Smooth muscle cell (in vitro differentiated cells): Measurements from ENCODE around the gene TRIM62. TPM values are rescaled to one million over a fixed set of nuclear protein-coding genes. Genes with fewer than 3 reads are reported as not detected.

Experiments
- DNase-seq: peaks from one replicate; lab custom pipeline; 2025; ENCODE audit not compliant: unreplicated experiment; lab: John Stamatoyannopoulos, UW
- H2AFZ ChIP-seq: fragments of 200-600 bp; sonication (generic); 2 replicates; pipeline ENCODE4 v1.6.0; 2016; ENCODE audit warnings: antibody characterized with exemption, low read depth, mild to moderate bottlenecking
- H3F3A ChIP-seq: fragments of 200-600 bp; sonication (generic); 2 replicates; pipeline ENCODE4 v1.6.0; 2017; ENCODE audit warnings: antibody characterized with exemption, low read depth
- H3K27ac ChIP-seq: fragments of 200-600 bp; sonication (generic); 2 replicates; pipeline ENCODE4 v1.5.1; 2016; ENCODE audit warnings: low read depth, mild to moderate bottlenecking
- H3K27me3 ChIP-seq: fragments of 200-600 bp; sonication (generic); 2 replicates; pipeline ENCODE4 v1.6.1; 2016; ENCODE audit warnings: low read depth, mild to moderate bottlenecking
- H3K36me3 ChIP-seq: fragments of 200-600 bp; sonication (generic); 2 replicates; pipeline ENCODE4 v1.5.1; 2016; ENCODE audit warnings: low read depth
- H3K4me1 ChIP-seq: fragments of 200-600 bp; sonication (generic); 2 replicates; pipeline ENCODE4 v1.5.1; 2016; ENCODE audit warnings: low read depth
- H3K4me2 ChIP-seq: fragments of 200-600 bp; sonication (generic); 2 replicates; pipeline ENCODE4 v1.6.0; 2016; ENCODE audit warnings: mild to moderate bottlenecking
- H3K4me3 ChIP-seq: fragments of 200-600 bp; sonication (generic); 2 replicates; pipeline ENCODE4 v1.5.1; 2016; ENCODE audit warnings: mild to moderate bottlenecking
- H3K79me2 ChIP-seq: fragments of 200-600 bp; sonication (generic); 2 replicates; pipeline ENCODE4 v1.6.0; 2016; ENCODE audit warnings: low read depth, mild to moderate bottlenecking
- H3K9ac ChIP-seq: fragments of 200-600 bp; sonication (generic); 2 replicates; pipeline ENCODE4 v1.6.0; 2016; ENCODE audit warnings: low read depth
- H3K9me3 ChIP-seq: fragments of 200-600 bp; sonication (generic); replicated peaks from 2 replicates; pipeline ENCODE4 v1.5.1; 2016; ENCODE audit warnings: low read depth
- H4K20me1 ChIP-seq: fragments of 200-600 bp; sonication (generic); 2 replicates; pipeline ENCODE4 v1.6.0; 2016; ENCODE audit warnings: low read depth
- CTCF ChIP-seq: fragments of 200-600 bp; sonication (generic); IDR thresholded peaks from 2 replicates; pipeline ENCODE4 v1.5.1; 2017; ENCODE audit warnings: borderline replicate concordance, mild to moderate bottlenecking, antibody characterized with exemption; ENCODE audit not compliant: insufficient read depth, poor library complexity, severe bottlenecking
- WGBS: methylation state at CpG from one replicate; pipeline ENCODE4 v1.1.7; 2016; ENCODE audit warnings: low lambda C conversion rate; 5-methylcytosine and 5-hydroxymethylcytosine counted together
- polyA plus RNA-seq: library from polyadenylated mRNA; unstranded; fragments of >200 nt; fragmentation: Nextera tagmentation; extraction: Ambion mirVana; gene quantifications from 2 replicates; pipeline ENCODE4 v1.2.1, GENCODE V29; 2016
- total RNA-seq: library from RNA; depleted of rRNA; stranded (reverse); fragments of >200 nt; gene quantifications from 2 replicates; pipeline ENCODE4 v1.2.3, GENCODE V29; 2014

Gene TRIM62
- total and polyA plus RNA-seq, 2 experiments from 2014 or later, result 1.3 to 3.9 TPM

- no peaks in the 10 kb centered on the region for H3K4me1 ChIP-seq
- H3K4me2 ChIP-seq, result no peak overlapping the region
- no peaks in the 10 kb centered on the region for H3K27me3 ChIP-seq
- no peaks in the 10 kb centered on the region for H3K79me2 ChIP-seq
- H3K4me3 ChIP-seq, result no peak overlapping the region
- H3K9me3 ChIP-seq, result no peaks in the 10 kb centered on the region
- H2AFZ ChIP-seq, result no peak overlapping the region
- TF ChIP-seq CTCF, result no peak
- WGBS, result 85% methylated on average over 13 of the region's 13 CpGs
- H3F3A ChIP-seq, result no peaks in the 10 kb centered on the region
- no peaks in the 10 kb centered on the region for H4K20me1 ChIP-seq
- no peak overlapping the region for H3K9ac ChIP-seq
- no peak for DNase-seq
- no peak overlapping the region for H3K27ac ChIP-seq
- no peaks in the 10 kb centered on the region for H3K36me3 ChIP-seq
These were observed 11.2 kb downstream of the TRIM62 start for GRCh38 chr1:33170351-33171274.

- H3K9ac ChIP-seq, result no peak overlapping the region
- no peaks in the 10 kb centered on the region for H3K9me3 ChIP-seq
- no peaks in the 10 kb centered on the region for H3K36me3 ChIP-seq
- no peak overlapping the region for H3K27ac ChIP-seq
- no peak for TF ChIP-seq CTCF
- no peaks in the 10 kb centered on the region for H3K27me3 ChIP-seq
- H3K4me3 ChIP-seq, result no peak overlapping the region
- no peak for DNase-seq
- H3K4me2 ChIP-seq, result no peak overlapping the region
- H2AFZ ChIP-seq, result no peak overlapping the region
- H3K79me2 ChIP-seq, result no peaks in the 10 kb centered on the region
- H3K4me1 ChIP-seq, result no peaks in the 10 kb centered on the region
- no peaks in the 10 kb centered on the region for H4K20me1 ChIP-seq
- no peaks in the 10 kb centered on the region for H3F3A ChIP-seq
- WGBS, result 74% methylated on average over 11 of the region's 11 CpGs
These were observed 12.4 kb downstream of the TRIM62 start for GRCh38 chr1:33169290-33170055.

GRCh38 chr1:33168556-33169289 is 13.1 kb downstream of the TRIM62 start:
- H3K79me2 ChIP-seq, result no peaks in the 10 kb centered on the region
- H4K20me1 ChIP-seq, result no peaks in the 10 kb centered on the region
- H3K4me3 ChIP-seq, result no peak overlapping the region
- H2AFZ ChIP-seq, result no peak overlapping the region
- no peak overlapping the region for H3K27ac ChIP-seq
- H3K27me3 ChIP-seq, result no peaks in the 10 kb centered on the region
- H3K9me3 ChIP-seq, result no peaks in the 10 kb centered on the region
- no peaks in the 10 kb centered on the region for H3K36me3 ChIP-seq
- no peaks in the 10 kb centered on the region for H3F3A ChIP-seq
- H3K4me2 ChIP-seq, result no peak overlapping the region
- WGBS, result 78% methylated on average over 11 of the region's 11 CpGs
- H3K4me1 ChIP-seq, result no peaks in the 10 kb centered on the region
- H3K9ac ChIP-seq, result no peak overlapping the region
- no peak for TF ChIP-seq CTCF
- no peak for DNase-seq
